Measurements from ENCODE around the gene STK38L.

Gene STK38L

DNA sequence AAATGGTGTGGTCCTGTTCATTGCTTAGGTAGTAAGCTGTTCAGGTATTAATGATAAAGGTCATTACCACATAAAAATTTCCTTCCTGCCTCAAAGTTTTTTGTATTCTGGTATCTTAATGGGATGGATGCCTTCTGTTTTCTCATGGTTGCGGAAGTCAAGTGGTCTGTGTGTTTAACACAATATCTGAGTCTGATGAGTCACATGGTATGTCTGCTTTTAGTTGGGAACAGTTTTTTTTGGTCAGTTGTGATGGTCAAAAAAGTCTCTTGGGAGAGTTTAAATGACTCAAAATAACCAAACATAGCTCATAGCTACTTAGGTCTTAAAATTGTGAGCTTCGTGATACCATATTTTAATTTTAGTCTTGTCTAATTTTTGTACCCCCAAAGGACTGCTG lies 40.7 kb downstream of the STK38L start:
- H3K4me3 ChIP-seq (replicated peaks; ENCODE audit: insufficient read depth, low read length): no peak overlapping the region
- TF ChIP-seq GABPA (IDR thresholded peaks at IDR 0.05; ENCODE audit: low read depth) (no peak), POLR2AphosphoS5 (IDR thresholded peaks at IDR 0.05; ENCODE audit: low read depth) (no peak), REST (IDR thresholded peaks at IDR 0.05; ENCODE audit: insufficient replicate concordance, low read depth) (no peak), SPI1 (IDR thresholded peaks at IDR 0.05; ENCODE audit: borderline replicate concordance, low read depth) (no peak), CTCF (IDR thresholded peaks at IDR 0.05; ENCODE audit: insufficient read depth, low read length) (no peak)

DNA sequence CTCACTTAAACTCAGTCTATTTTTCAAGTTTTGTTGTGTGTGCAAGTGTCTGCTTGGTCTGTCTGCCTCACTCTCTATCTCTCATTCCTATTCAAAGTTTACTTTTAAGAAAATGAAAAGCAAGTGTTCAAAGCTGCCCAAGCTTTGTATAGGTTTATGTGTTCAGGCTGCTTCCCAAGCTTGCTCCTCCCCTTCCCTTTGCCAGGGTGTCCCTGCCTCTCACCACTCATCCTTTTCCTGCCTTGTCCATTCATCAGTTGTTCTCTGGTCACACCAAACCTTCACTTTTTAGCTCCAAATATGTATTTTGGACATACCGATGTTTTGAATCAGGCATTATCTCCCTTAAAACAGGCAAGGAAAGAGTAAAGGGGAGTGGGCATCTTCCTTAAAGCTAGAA lies 41.3 kb downstream of the STK38L start:
- Histone ChIP-seq H3K4me3 (replicated peaks; ENCODE audit: insufficient read depth, low read length) (no peak overlapping the region), H3K27ac (replicated peaks) (no peak overlapping the region), H3K27me3 (ENCODE audit: insufficient read depth, poor library complexity, severe bottlenecking) (no peaks in the 10 kb centered on the region)
- TF ChIP-seq SPI1 (IDR thresholded peaks at IDR 0.05; ENCODE audit: borderline replicate concordance, low read depth) (no peak), CTCF (IDR thresholded peaks at IDR 0.05; ENCODE audit: insufficient read depth, low read length) (no peak), REST (IDR thresholded peaks at IDR 0.05; ENCODE audit: insufficient replicate concordance, low read depth) (no peak), GABPA (IDR thresholded peaks at IDR 0.05; ENCODE audit: low read depth) (no peak)
- DNase-seq (ENCODE audit: low read depth in 1 of 2, low spot score in 1 of 2): no peak

More for the DNA sequence above, 40.7 kb downstream of the STK38L start:
- no peak for DNase-seq (ENCODE audit: low read depth in 1 of 2, low spot score in 1 of 2)
- no peak overlapping the region for H3K27ac ChIP-seq (replicated peaks)
- H3K27me3 ChIP-seq (ENCODE audit: insufficient read depth, poor library complexity, severe bottlenecking): no peaks in the 10 kb centered on the region

- DNase-seq (ENCODE audit: low read depth in 1 of 2, low spot score in 1 of 2): no peak
- TF ChIP-seq CTCF (IDR thresholded peaks at IDR 0.05; ENCODE audit: insufficient read depth, low read length) (no peak), GABPA (IDR thresholded peaks at IDR 0.05; ENCODE audit: low read depth) (no peak), POLR2AphosphoS5 (IDR thresholded peaks at IDR 0.05; ENCODE audit: low read depth) (no peak), SPI1 (IDR thresholded peaks at IDR 0.05; ENCODE audit: borderline replicate concordance, low read depth) (no peak), REST (IDR thresholded peaks at IDR 0.05; ENCODE audit: insufficient replicate concordance, low read depth) (no peak)
- Histone ChIP-seq H3K27me3 (ENCODE audit: insufficient read depth, poor library complexity, severe bottlenecking) (no peaks in the 10 kb centered on the region), H3K27ac (replicated peaks) (no peak overlapping the region), H3K4me3 (replicated peaks; ENCODE audit: insufficient read depth, low read length) (no peak overlapping the region)
These were observed 45.3 kb downstream of the STK38L start for GRCh38 chr12:27289414-27289813.
